PC-3 (cell line): Measurements from ENCODE around the gene SPIRE2. TPM values are rescaled to one million over a fixed set of nuclear protein-coding genes. Genes with fewer than 3 reads are reported as not detected.

Source experiments
- ATAC-seq: fragments of 200-7000 bp; cut with Tn5 transposase; 2 replicates; pipeline ENCODE4 v1.9.1; 2020; ENCODE audit warnings: mild to moderate bottlenecking, moderate library complexity
- BruUV-seq: library from RNA; stranded (reverse); fragments of 400-500 nt; replicated peaks from 2 replicates; lab custom pipeline; 2021; lab: Mats Ljungman, UMichigan
- CTCF ChIA-PET: fragments of 300-600 bp; sonication (Branson Sonifier 250); formaldehyde crosslinking; loops from one replicate; lab custom pipeline; 2022; ENCODE audit warnings: antibody characterized with exemption; lab: Charles Lee
- POLR2A ChIA-PET: fragments of 300-600 bp; sonication (Branson Sonifier 250); formaldehyde crosslinking; loops from one replicate; lab custom pipeline; 2022; ENCODE audit warnings: antibody characterized with exemption; ENCODE audit not compliant: unreplicated experiment; lab: Charles Lee
- DNase-seq: peaks from one replicate; pipeline ENCODE4 v3.0.0-alpha.2; 2015
- H2AFZ ChIP-seq: fragments of 300-600 bp; sonication (generic); 2 replicates; pipeline ENCODE4 v1.6.0; 2016; ENCODE audit warnings: antibody characterized with exemption, low read length
- H3F3A ChIP-seq: fragments of 300-600 bp; sonication (generic); one replicate; pipeline ENCODE4 v1.6.0; 2017; ENCODE audit warnings: antibody characterized with exemption, low read length, control low read depth, mild to moderate bottlenecking; ENCODE audit not compliant: unreplicated experiment
- H3K27ac ChIP-seq: fragments of 300-600 bp; sonication (generic); 2 replicates; pipeline ENCODE4 v1.5.1; 2016; ENCODE audit warnings: mild to moderate bottlenecking, low read length
- H3K27me3 ChIP-seq: fragments of 300-600 bp; sonication (generic); 2 replicates; pipeline ENCODE4 v1.6.1; 2016; ENCODE audit warnings: low read length, mixed read lengths
- H3K36me3 ChIP-seq: fragments of 300-600 bp; sonication (generic); 2 replicates; pipeline ENCODE4 v1.6.1; 2016; ENCODE audit warnings: low read depth, mixed run types, low read length, mixed read lengths
- H3K4me1 ChIP-seq: fragments of 300-600 bp; sonication (generic); 2 replicates; pipeline ENCODE4 v1.5.1; 2016; ENCODE audit warnings: low read length; ENCODE audit not compliant: insufficient read depth
- H3K4me2 ChIP-seq: fragments of 300-600 bp; sonication (generic); 2 replicates; pipeline ENCODE4 v1.6.0; 2016; ENCODE audit warnings: low read length
- H3K4me3 ChIP-seq: fragments of 300-600 bp; sonication (generic); 2 replicates; pipeline ENCODE4 v1.5.1; 2016; ENCODE audit warnings: mild to moderate bottlenecking, low read length, mixed read lengths
- H3K79me2 ChIP-seq: fragments of 300-600 bp; sonication (generic); 2 replicates; pipeline ENCODE4 v1.6.1; 2017; ENCODE audit warnings: low read length, mixed read lengths
- H3K9ac ChIP-seq: fragments of 300-600 bp; sonication (generic); 2 replicates; pipeline ENCODE4 v1.6.0; 2016; ENCODE audit warnings: mild to moderate bottlenecking, low read length
- H3K9me2 ChIP-seq: fragments of 300-600 bp; sonication (generic); replicated peaks from 2 replicates; pipeline ENCODE4 v1.6.1; 2016; ENCODE audit warnings: mixed run types, low read length, mixed read lengths
- H3K9me3 ChIP-seq: fragments of 300-600 bp; sonication (generic); 2 replicates; pipeline ENCODE4 v1.6.1; 2016; ENCODE audit warnings: low read length, mixed read lengths
- H4K20me1 ChIP-seq: fragments of 300-600 bp; sonication (generic); 2 replicates; pipeline ENCODE4 v1.6.1; 2016; ENCODE audit warnings: low read length, mixed read lengths
- EZH2 ChIP-seq: fragments of 300-600 bp; sonication (generic); IDR thresholded peaks from one replicate; pipeline ENCODE4 v1.6.1; 2017; ENCODE audit warnings: antibody characterized with exemption, mild to moderate bottlenecking, low read length; ENCODE audit not compliant: unreplicated experiment
- EZH2phosphoT487 ChIP-seq: fragments of 300-600 bp; sonication (generic); IDR thresholded peaks from 2 replicates; pipeline ENCODE4 v1.6.1; 2018; ENCODE audit warnings: mild to moderate bottlenecking, antibody characterized with exemption, low read length, borderline replicate concordance
- intact Hi-C: fragments of 100-400 bp; cut with micrococcal nuclease; formaldehyde crosslinking; loops from 2 replicates; pipeline ENCODE4 v1.9.0; 2023
- total RNA-seq: library from RNA; depleted of rRNA; stranded (reverse); fragments of >200 nt; gene quantifications from 2 replicates; pipeline ENCODE4 v1.2.3, GENCODE V29; 2014
- TF ChIP-seq, protein P1 (sequence below): fragments of 300-600 bp; sonication (generic); conservative IDR thresholded peaks from 2 replicates; pipeline ENCODE4 v1.5.1; 2017; ENCODE audit warnings: antibody characterized with exemption, low read depth, mild to moderate bottlenecking, low read length

SPIRE2 gene
- total RNA-seq, 1 experiment from 2014 or later = 13.2 TPM

GRCh38 chr16:89844739-89845339 is 16.6 kb downstream of the SPIRE2 start:
- CTCF ChIA-PET = no interaction called here
- BruUV-seq = no TSS peak
- no peaks in the 10 kb centered on the region for H3K36me3 ChIP-seq
- no peaks in the 10 kb centered on the region for H3F3A ChIP-seq
- H3K9me3 ChIP-seq = no peaks in the 10 kb centered on the region
- ATAC-seq (no peak), DNase-seq (no peak)
- H3K9ac ChIP-seq = no peak overlapping the region
- no peak for TF ChIP-seq EZH2
- TF ChIP-seq, protein P1, sequence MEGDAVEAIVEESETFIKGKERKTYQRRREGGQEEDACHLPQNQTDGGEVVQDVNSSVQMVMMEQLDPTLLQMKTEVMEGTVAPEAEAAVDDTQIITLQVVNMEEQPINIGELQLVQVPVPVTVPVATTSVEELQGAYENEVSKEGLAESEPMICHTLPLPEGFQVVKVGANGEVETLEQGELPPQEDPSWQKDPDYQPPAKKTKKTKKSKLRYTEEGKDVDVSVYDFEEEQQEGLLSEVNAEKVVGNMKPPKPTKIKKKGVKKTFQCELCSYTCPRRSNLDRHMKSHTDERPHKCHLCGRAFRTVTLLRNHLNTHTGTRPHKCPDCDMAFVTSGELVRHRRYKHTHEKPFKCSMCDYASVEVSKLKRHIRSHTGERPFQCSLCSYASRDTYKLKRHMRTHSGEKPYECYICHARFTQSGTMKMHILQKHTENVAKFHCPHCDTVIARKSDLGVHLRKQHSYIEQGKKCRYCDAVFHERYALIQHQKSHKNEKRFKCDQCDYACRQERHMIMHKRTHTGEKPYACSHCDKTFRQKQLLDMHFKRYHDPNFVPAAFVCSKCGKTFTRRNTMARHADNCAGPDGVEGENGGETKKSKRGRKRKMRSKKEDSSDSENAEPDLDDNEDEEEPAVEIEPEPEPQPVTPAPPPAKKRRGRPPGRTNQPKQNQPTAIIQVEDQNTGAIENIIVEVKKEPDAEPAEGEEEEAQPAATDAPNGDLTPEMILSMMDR = no peak
- TF ChIP-seq EZH2phosphoT487 = no peak
- H2AFZ ChIP-seq = no peak overlapping the region
- H3K79me2 ChIP-seq = no peaks in the 10 kb centered on the region
- no peak overlapping the region for H3K4me2 ChIP-seq
- H3K9me2 ChIP-seq = no peaks in the 10 kb centered on the region
- no peaks in the 10 kb centered on the region for H3K27me3 ChIP-seq
- H3K4me3 ChIP-seq = no peak overlapping the region
- H4K20me1 ChIP-seq = no peaks in the 10 kb centered on the region
- POLR2A ChIA-PET = no interaction called here
- no peak overlapping the region for H3K27ac ChIP-seq
- intact Hi-C loops = no loop called here
- H3K4me1 ChIP-seq = peaks cover 14% of the 10 kb centered on the region; the same call in 1 of the 2 replicates

- TF ChIP-seq EZH2phosphoT487 (no peak), EZH2 (no peak)
- TF ChIP-seq, protein P1 = no peak
- ATAC-seq = no peak
- Histone ChIP-seq H3K27ac (no peak overlapping the region), H3K27me3 (no peaks in the 10 kb centered on the region), H3K9me2 (no peaks in the 10 kb centered on the region), H3K4me3 (no peak overlapping the region), H3K79me2 (no peaks in the 10 kb centered on the region), H3K4me2 (no peak overlapping the region), H4K20me1 (no peaks in the 10 kb centered on the region), H3F3A (no peaks in the 10 kb centered on the region), H3K4me1 (peaks cover 14% of the 10 kb centered on the region; the same call in 1 of the 2 replicates), H2AFZ (no peak overlapping the region), H3K9ac (no peak overlapping the region), H3K36me3 (no peaks in the 10 kb centered on the region), H3K9me3 (no peaks in the 10 kb centered on the region)
- DNase-seq = no peak
- BruUV-seq = no TSS peak
- ChIA-PET POLR2A (no interaction called here), CTCF (no interaction called here)
- intact Hi-C loops = no loop called here
Measured at GRCh38 chr16:89845417-89845816, 17.1 kb downstream of the SPIRE2 start.

DNA sequence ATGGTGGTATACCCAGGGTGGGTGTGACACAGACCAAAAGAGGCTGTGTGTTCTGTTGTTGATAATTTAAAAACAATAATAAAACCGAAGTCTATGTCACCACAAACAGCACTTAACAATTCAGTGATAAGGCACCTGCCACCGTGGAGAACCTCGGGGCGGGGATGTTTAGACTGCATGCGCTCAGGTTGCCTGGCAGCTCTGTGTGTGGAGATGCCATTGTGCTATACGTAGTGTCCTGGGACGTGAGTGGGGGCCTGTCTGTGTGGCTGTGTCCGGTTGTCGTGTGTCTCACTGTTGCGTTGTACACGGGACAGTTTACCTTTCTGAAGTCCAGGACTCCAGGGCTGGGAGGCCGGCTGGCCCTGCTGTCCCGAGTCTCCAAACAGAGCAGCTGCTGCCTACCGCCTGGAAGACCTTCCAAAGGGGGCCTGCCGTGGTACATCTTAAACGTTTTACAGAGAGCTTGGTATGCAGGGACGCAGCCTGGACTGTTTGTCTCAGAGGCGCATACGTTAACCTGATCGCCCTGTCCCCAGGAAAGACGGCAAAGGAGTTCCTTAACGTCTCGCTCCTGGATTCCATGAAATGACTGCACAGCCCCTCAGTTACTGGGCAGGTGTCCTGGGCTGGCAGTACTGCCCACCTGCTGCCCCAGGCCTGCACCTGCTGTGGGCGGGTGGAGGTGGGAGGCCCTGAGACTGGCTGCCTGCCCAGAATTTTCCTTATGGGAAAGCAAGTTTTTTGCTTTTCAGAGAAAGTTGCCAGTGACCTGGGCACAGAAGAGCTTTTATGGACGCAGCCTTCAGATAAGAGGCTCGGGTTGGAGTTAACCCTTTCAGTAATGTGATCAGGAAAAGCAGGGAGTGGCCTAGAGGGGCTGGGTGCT is 19.0 kb downstream of the SPIRE2 start:
- H3K4me1 ChIP-seq = peaks cover 14% of the 10 kb centered on the region; the same call in 1 of the 2 replicates
- BruUV-seq = no TSS peak
- intact Hi-C loops = no loop called here
- H3K9ac ChIP-seq = no peak overlapping the region
- H2AFZ ChIP-seq = no peak overlapping the region
- H3K4me3 ChIP-seq = no peak overlapping the region
- H3K4me2 ChIP-seq = no peak overlapping the region
- ATAC-seq (no peak), DNase-seq (no peak)
- H3K27ac ChIP-seq = no peak overlapping the region
- TF ChIP-seq EZH2 = no peak
- TF ChIP-seq EZH2phosphoT487 = no peak
- TF ChIP-seq, protein P1 = no peak
- ChIA-PET POLR2A (no interaction called here), CTCF (no interaction called here)
- no peaks in the 10 kb centered on the region for H4K20me1 ChIP-seq
- no peaks in the 10 kb centered on the region for H3K9me3 ChIP-seq
- H3K79me2 ChIP-seq = no peaks in the 10 kb centered on the region
- no peaks in the 10 kb centered on the region for H3K27me3 ChIP-seq
- H3F3A ChIP-seq = no peaks in the 10 kb centered on the region
- H3K36me3 ChIP-seq = no peaks in the 10 kb centered on the region
- H3K9me2 ChIP-seq = no peaks in the 10 kb centered on the region
